Neural crest cell (in vitro differentiated cells): Measurements from ENCODE around the gene ARHGAP15. TPM values are rescaled to one million over a fixed set of nuclear protein-coding genes. Genes with fewer than 3 reads are reported as not detected.

Experiments
- DNase-seq: peaks from one replicate; pipeline ENCODE4 v3.0.0; 2021; ENCODE audit warnings: low read depth, mixed read lengths, low spot score
- H3K27ac Mint-ChIP-seq: one replicate; pipeline ENCODE4 v1.8.0; 2021; ENCODE audit warnings: mild to moderate bottlenecking, mixed read lengths; ENCODE audit not compliant: unreplicated experiment
- H3K27me3 Mint-ChIP-seq: 2 replicates; pipeline ENCODE4 v1.8.0; 2021; ENCODE audit warnings: low read depth, mild to moderate bottlenecking, mixed read lengths
- H3K36me3 Mint-ChIP-seq: 2 replicates; pipeline ENCODE4 v1.8.0; 2021; ENCODE audit warnings: low read depth, mild to moderate bottlenecking, mixed read lengths
- H3K4me1 Mint-ChIP-seq: 2 replicates; pipeline ENCODE4 v1.8.0; 2021; ENCODE audit warnings: mixed read lengths
- H3K4me3 Mint-ChIP-seq: one replicate; pipeline ENCODE4 v1.8.0; 2021; ENCODE audit warnings: mild to moderate bottlenecking, mixed read lengths
- H3K9me3 Mint-ChIP-seq: 2 replicates; pipeline ENCODE4 v1.8.0; 2021; ENCODE audit warnings: mixed read lengths
- CTCF ChIP-seq: fragments of 200-600 bp; sonication (generic); conservative IDR thresholded peaks from 2 replicates; pipeline ENCODE4 v1.5.0; 2021; ENCODE audit warnings: antibody characterized with exemption, mild to moderate bottlenecking
- total RNA-seq: library from RNA; stranded (reverse); gene quantifications from 2 replicates; pipeline ENCODE4 v1.2.1, GENCODE V29; 2021

The ARHGAP15 gene
- total RNA-seq, 1 donor from 2014 or later = 2.8 TPM

GRCh38 chr2:143321994-143322393, 192.8 kb downstream of the ARHGAP15 start:
- Mint-ChIP-seq H3K4me1 (no peaks in the 10 kb centered on the region), H3K27ac (no peak overlapping the region), H3K9me3 (peaks cover 3% of the 10 kb centered on the region), H3K36me3 (no peaks in the 10 kb centered on the region), H3K27me3 (no peaks in the 10 kb centered on the region), H3K4me3 (no peak overlapping the region)
- DNase-seq = no peak
- TF ChIP-seq CTCF = no peak

GRCh38 chr2:143329288-143329687, 200.1 kb downstream of the ARHGAP15 start:
- H3K27ac Mint-ChIP-seq = no peak overlapping the region
- no peaks in the 10 kb centered on the region for H3K4me1 Mint-ChIP-seq
- no peaks in the 10 kb centered on the region for H3K27me3 Mint-ChIP-seq
- H3K36me3 Mint-ChIP-seq = no peaks in the 10 kb centered on the region
- no peak for DNase-seq
- H3K9me3 Mint-ChIP-seq = peaks cover 4% of the 10 kb centered on the region
- no peak for TF ChIP-seq CTCF
- H3K4me3 Mint-ChIP-seq = no peak overlapping the region

DNA sequence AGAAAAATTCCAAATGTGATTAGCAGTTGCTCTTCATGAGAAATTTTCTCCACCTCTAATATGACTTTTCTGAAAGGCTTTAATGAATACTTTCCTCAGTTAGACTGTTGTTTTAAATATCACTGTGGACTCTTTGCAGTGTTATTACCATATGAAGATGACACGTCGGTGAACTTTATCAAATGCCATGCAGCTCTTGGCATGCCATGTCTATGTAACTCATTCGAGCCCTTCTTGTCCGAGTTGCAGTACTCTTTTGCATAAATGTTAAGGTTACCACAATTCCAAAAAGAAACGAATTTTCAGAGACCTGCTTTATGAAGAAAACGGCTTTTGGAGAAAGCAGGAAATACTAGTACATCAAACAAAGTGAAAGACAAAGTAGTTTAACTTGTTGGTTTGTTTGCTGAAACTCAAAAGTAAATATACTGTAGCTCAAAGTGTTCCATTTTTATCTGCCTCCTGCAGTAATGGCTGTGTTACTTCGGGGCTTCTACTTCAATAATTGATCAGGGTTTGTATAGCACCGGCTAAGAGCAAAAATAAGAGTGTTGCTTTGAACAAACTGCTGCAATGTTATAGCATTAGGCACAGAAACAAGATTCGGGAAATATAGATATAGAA, 204.1 kb downstream of the ARHGAP15 start:
- no peak overlapping the region for H3K4me3 Mint-ChIP-seq
- H3K36me3 Mint-ChIP-seq = no peaks in the 10 kb centered on the region
- TF ChIP-seq CTCF = no peak
- no peak for DNase-seq
- no peaks in the 10 kb centered on the region for H3K9me3 Mint-ChIP-seq
- no peaks in the 10 kb centered on the region for H3K27me3 Mint-ChIP-seq
- no peak overlapping the region for H3K27ac Mint-ChIP-seq
- no peaks in the 10 kb centered on the region for H3K4me1 Mint-ChIP-seq

DNA sequence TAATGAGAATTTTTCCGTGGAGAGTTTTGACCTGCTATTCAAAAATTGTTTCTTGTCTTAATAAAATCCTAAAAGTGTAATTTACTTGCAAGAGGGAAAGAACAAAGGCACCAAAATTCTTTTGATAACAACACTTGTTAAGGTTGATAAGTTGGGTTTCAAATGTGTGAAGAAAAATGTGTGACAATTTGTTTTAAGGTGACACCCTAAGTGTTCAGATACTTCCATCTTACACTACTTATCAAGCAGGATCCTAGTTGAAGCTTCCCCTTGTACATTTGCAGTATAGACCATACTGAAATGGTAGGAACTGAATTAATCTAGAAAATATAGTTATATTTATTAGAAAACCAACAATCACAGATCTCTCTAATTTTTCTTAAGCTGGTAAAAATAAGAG, 204.6 kb downstream of the ARHGAP15 start:
- no peaks in the 10 kb centered on the region for H3K4me1 Mint-ChIP-seq
- H3K27me3 Mint-ChIP-seq = no peaks in the 10 kb centered on the region
- no peak for TF ChIP-seq CTCF
- H3K9me3 Mint-ChIP-seq = no peaks in the 10 kb centered on the region
- H3K36me3 Mint-ChIP-seq = no peaks in the 10 kb centered on the region
- H3K4me3 Mint-ChIP-seq = no peak overlapping the region
- no peak for DNase-seq
- no peak overlapping the region for H3K27ac Mint-ChIP-seq

DNA sequence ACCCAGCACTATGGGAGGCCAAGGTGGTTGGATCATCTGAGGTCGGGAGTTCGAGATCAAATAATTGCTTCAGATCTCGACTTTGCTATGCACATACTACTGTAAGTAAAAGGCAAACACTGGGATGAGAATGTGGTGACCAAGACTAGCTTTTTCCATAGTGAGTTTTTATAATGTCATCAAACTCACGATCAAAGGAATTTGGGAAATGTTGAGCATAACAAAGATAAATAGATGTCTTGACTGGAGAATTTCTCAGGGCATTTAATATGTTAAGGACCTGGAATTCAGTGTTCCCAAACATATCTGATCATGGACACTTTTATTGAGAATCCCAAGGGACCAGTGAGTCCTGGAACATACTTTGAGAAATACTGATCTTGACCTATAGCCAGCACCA, 205.6 kb downstream of the ARHGAP15 start:
- no peak for DNase-seq
- Mint-ChIP-seq H3K9me3 (no peaks in the 10 kb centered on the region), H3K4me1 (no peaks in the 10 kb centered on the region), H3K4me3 (no peak overlapping the region), H3K36me3 (no peaks in the 10 kb centered on the region), H3K27me3 (no peaks in the 10 kb centered on the region), H3K27ac (no peak overlapping the region)
- TF ChIP-seq CTCF = no peak
